Muscle of back (tissue), 11 donors: ENCODE measurements around the gene IFI27L1. TPM values are rescaled to one million over a fixed set of nuclear protein-coding genes. Genes with fewer than 3 reads are reported as not detected.

Experiments
- DNase-seq, 3 donors: peaks; one replicate each; pipeline versions ENCODE4 v3.0.0 to v3.0.0-alpha.2; 2013
- polyA plus RNA-seq, 10 donors: library from polyadenylated mRNA; unstranded; fragments of 120-200 nt; gene quantifications; one replicate each; pipeline ENCODE4 v1.2.1, GENCODE V29; 2013; ENCODE audit not compliant: insufficient read length in 10 of 10

IFI27L1 gene
- polyA plus RNA-seq, 10 donors, result 11.1 to 17.5 (median 14.8) TPM

DNA sequence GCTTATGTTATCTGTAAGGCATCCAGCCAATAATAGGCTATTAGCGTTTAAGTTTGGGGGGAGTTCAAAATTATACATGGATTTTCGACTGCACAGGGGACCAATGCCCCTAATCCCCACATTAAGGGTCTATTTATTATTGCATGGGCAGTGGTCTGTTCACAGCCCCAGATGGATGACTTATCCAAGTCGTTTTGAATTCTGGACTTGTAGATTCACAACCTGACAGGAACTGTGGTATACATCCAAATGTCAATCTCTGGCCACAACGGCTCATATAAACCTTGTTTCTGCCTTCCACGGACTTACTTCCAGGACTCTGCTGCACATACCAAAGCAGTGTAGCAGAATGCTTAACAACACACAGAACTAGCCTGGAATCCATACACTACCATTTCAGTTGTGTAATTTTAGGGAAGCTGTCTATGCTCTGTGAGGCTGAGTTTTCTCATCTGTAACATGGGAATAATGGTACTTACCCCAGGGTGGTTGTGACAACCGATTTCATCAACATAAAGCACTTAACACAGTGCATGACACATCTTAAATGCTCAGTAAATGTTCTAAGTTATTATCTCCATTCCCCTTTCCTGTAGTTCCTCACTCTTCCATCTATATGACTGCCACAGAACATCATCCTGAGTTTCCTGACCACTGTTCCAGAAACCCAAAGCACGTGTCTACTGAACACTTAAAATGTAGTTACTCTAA lies 3.8 kb upstream of the IFI27L1 start:
- no peak for DNase-seq

- no peak for DNase-seq
Observed at GRCh38 chr14:94077823-94078222, 3.3 kb upstream of the IFI27L1 start.

DNA sequence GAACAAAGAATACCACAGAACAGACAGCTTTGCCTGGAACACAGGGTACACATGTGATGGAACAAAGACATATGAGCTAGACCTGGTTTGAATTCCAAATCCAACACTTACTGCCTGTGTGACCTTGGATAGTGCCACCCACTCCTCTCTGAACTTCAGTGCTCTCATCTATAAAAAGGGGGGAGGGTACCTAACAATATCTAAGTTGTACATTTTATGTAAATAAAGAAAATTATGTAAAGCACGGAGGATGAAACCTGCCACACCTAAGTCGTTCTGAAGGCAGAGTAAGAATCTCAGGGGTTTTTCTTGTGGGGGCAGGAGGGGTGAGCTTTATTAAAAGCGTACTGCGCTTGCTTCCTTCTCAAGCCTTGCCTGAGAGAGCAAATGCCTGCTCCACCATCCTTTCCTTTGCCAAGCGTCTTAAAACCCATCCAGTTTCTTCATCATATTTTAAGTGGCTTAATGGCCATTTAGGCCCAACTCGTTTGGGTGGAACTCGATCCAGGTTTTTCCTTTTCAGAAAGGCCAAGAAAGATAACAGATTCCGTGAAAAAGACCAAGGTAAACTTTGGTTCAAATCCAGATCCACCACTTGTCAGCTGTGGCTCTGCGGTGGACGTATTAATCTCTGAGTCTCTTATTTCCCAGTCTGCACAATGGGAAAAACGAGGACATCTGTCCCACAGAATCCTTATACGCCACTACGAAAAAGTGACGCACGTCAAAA lies 1.1 kb upstream of the IFI27L1 start:
- peak in 2 of 3 donors; percentile 52 to 75 for DNase-seq

- DNase-seq, result no peak
Observed at GRCh38 chr14:94081386-94081820, 293 bp downstream of the IFI27L1 start.

GRCh38 chr14:94087891-94088290 lies 6.8 kb downstream of the IFI27L1 start:
- no peak for DNase-seq

GRCh38 chr14:94088516-94088915 lies 7.4 kb downstream of the IFI27L1 start:
- DNase-seq, result no peak

GRCh38 chr14:94089479-94089878 lies 8.4 kb downstream of the IFI27L1 start:
- DNase-seq, result no peak

- no peak for DNase-seq
Observed at GRCh38 chr14:94093418-94093817, 12.3 kb downstream of the IFI27L1 start.

DNA sequence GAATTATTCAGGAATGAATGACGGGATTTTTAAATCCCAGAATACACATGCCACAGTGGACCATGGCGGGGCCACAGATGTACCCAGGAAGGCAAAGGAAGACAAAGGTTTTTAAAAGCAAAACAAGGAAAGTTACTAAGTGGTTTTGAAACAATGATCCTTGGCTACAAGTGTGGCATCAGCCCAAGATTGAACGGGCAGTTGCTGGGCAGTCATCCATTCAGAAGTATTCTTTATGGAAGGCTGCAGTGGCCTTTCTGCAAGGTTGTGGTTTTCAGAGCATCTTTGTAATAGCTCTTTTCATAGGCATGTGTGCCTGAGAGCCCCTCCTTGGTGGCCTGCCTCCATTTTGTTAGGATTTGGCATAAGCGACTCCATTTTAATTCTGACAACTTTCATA lies 16.0 kb downstream of the IFI27L1 start:
- DNase-seq, result no peak

- peak in 1 of 3 donors; percentile 41 for DNase-seq
Observed at GRCh38 chr14:94098326-94098992, 17.3 kb downstream of the IFI27L1 start.

- DNase-seq, result no peak
Observed at GRCh38 chr14:94099006-94099405, 17.9 kb downstream of the IFI27L1 start.

- DNase-seq, result peak in 1 of 3 donors; percentile 70
Observed at GRCh38 chr14:94100847-94101246, 19.7 kb downstream of the IFI27L1 start.

- DNase-seq, result no peak
Observed at GRCh38 chr14:94101748-94102147, 20.6 kb downstream of the IFI27L1 start.

DNA sequence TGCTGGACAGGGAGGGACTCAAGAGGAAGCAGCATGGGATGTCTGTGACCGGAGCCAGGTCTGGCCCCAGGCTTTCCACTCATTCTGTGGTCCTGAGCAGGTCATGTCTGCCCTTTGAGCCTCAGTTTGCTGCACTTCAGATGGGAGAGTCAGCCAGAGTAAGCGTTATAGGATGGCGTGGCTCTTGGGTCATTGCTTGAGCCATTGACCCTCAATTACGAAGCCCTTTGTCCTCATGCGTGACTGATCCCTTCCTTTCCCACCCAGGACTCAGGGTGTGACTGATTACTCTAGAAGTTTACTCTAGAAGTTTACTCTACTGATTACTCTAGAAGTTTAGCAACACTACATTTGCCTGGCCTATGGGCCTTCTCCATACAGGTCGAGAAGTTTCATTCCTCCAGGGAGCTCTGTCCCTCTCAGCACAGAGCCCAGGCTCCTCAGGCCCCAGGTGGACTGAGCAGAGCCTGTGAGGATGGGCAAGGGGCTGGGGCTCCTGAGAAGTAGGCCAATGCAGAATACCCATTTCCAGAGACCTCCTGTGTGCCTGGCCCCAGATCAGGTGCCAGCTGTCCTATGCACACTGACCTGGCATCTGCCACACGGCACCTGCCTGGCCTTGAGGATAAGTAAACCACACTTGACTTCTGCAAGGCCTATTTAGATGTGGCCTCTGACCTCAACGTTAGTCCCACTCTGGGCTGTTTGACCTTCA lies 21.8 kb downstream of the IFI27L1 start:
- DNase-seq, result no peak

DNA sequence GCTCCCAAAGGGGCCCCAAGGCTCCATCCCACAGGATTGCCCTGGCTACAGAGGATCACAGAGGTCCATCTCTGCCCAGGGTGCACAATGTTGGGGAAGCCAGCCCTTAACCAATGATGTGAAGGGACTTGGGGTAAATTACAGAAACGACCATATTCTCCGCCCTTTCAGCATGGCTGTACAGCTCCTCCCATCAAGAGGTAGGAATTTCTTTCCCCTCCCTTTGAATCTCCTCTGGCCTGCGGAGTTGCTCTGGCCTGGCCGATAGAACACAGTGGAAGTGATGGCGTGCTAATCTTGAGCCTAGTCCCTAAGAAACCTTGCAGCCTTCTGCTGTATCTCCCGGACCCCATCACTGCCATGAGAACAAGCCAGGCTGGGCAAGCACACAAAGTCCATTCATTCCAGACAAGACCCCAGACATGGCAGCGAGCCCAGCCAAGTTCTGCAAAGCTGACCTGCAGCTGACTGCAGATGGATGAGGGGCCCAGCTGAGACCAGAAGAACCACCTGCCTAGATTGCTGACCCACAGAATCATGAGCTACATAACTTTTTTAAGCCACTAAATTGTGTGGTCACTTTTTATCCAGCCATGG lies 22.5 kb downstream of the IFI27L1 start:
- DNase-seq, result peak in 1 of 3 donors; percentile 28

DNA sequence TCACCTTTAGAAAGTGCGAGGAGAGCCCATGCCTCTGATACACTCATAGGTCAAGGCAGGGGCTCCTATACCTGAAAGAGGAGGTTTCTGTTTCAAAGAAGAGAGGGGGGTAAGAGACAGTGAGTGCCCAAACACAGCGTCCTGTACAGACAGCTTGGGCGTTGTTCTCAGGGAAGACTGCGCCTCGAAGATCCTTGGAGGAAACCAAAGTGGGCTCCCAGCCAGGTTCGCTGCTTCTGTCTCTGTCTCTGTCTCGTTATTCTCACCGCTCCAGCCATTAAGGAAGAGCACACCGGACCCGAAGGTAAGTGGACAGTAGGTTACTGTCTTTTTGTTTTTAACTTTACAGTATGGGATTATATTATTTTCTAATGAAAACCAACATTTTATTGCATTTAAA lies 23.6 kb downstream of the IFI27L1 start:
- no peak for DNase-seq

DNA sequence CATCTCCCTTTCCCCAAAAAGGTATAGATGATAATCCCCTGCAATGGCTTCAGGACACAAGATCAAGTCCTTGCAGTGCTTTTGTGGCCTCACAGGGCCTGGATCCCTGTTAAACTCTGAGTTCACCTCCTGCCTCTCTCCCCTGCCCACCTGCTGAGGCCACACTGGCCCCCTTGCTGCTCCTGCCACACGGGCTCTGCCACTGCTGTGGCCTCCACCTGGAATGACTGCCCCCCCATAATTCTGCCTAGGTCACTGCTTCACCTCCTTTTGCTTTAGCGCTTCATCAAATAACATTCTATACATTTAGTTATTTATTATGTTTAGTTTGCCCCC lies 28.8 kb downstream of the IFI27L1 start:
- no peak for DNase-seq

DNA sequence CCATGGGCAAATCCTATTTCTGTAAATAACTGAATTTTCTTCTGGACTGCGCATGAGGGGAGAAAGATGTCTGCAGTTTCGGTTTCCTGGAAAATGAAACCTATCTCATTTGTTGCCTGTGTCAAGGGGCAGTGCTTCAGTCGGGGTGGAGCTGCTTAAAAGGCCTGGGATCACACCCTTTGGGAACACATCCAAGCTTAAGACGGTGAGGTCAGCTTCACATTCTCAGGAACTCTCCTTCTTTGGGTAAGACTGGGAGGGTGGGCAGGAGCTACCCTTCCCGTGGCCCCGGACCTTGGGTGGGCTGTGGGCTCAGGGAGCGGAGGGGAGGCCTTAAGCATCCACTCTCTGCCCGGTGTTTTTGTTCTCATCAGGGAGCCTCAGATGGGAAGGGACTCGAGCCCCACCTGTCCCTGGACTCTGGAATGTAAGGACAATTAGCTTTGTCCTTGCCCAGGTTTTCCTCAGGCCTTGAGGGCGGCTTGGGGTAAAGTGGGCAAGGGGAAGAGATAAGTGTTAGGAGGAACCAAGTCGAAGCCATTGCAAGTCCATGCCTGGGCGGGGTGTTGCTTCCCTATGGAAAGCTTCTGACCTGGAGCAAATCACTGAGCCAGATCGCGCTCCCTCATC lies 29.6 kb downstream of the IFI27L1 start, which contains the start of gene IFI27:
TSS of gene IFI27 (plus strand) at position 185 of the 630 bp plus-strand sequence.
- DNase-seq, result peak in 2 of 3 donors; percentile 27 to 33

DNA sequence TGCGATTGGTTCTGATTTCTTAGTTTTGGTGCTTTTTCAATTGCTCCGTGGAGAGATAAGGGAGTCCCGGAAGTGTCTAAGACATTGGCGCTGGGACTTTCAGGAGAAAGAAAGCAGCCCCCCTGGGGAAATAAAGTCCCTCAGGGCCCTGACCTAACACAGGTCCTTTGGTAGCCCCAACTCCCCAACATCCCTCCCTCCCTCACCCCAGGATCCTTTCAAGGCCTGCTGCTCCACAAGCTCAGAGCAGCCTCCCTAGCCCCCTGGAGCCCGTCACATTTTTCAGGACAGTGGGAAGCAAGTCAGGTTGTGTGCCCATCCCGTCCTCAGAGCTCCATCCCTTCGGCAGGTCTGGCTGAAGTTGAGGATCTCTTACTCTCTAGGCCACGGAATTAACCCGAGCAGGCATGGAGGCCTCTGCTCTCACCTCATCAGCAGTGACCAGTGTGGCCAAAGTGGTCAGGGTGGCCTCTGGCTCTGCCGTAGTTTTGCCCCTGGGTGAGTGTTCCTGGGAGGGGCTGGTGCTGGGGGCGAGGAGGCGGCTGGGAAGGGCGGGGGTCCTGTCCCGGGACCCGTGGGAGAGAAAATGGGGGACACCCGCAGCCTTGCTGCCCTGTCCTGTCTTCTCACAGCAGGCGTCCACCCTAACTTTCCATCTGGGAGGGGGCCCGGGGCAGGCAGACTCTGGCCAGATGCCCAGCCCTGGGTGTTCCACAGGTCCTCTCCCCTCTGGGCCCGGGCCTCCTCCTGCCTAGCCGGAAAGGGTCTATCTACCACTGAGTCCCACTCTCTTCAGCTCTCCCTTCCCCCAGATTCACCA lies 30.4 kb downstream of the IFI27L1 start:
- DNase-seq, result no peak

DNA sequence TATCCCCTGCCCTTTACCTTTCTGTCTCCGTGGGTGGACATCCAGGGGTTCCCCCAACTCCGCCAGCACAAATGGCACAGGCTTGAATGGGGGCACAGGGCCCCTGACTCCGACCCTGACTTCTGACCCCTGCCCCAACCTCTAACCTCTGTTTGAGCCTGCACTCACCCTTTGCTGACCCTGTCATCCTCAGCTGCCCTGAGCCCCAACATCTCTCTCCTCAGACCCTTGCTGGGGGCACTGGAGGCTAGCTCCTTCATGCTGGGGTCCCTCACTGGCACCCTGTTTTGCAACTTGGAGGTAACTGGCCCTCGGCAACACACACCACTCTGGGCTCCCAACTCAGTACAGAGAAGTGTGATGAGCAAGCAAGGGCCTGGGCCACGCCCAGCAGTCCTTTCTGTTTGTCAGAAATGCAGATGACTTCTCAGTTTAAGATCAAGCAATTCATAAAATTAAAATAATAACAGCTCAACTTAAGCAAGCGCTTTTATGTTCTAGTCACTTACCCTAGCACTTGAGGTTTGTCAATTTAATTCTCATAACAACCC lies 31.5 kb downstream of the IFI27L1 start:
- no peak for DNase-seq
